ELR (cell line): Measurements from ENCODE around the gene SUPT16H.
"Not testable (repeated sequence)": the region's sequence is repeated elsewhere in the genome, so short reads cannot be mapped to it uniquely, and the experiment has no call there.

Experiments
- DNase-seq: peaks from one replicate; pipeline ENCODE4 v3.0.0-alpha.2; 2015; ENCODE audit warnings: low read depth

Gene SUPT16H

DNA sequence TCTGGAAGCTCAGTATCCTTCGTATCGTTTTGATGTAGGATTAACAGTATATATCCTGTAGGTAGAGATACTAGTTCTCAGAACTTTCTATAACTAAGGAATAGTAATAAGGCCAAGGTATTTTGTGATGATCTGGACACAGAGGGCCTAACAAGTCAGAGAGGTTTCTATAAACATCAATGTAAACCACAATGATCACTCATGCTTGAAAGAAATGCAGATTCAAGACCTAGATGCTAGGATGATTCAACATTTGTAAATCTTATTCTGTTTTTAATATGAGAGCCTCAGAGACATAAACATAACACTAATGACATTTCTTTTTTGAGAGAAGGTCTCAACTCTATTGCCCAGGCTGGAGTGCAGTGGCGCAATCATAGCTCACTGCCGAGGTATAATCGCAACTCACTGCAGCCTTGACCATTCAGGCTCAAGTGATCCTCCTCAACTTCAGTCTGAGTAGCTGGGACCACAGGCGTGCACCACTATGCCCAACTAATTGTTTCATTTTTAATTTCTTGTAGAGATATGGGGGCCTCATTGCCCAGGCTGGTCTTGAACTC, 16.2 kb downstream of the SUPT16H start:
- peak; percentile 25 for DNase-seq

- no peak for DNase-seq
Measured at GRCh38 chr14:21356511-21356910, 27.3 kb downstream of the SUPT16H start.

DNA sequence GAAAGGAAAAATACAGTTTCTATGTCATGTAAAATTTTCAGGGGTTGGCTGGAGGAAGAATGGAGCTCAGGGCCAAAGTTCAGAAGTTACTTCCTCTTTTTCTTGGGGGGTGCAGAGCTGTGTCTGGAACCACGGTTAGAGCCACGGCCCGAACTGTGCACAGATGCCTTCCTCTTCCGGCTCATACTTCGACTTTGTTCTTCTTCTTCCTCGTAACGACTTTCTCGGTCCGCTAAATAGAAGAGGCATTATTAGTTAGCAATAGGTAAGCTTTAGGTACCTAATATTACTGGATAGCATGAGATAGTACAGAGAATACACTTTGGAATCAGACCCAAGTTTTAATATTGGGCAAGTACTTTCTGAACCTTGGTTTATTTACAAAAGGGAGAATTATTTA, 31.2 kb downstream of the SUPT16H start:
- no peak for DNase-seq

GRCh38 chr14:21350539-21350938, 33.3 kb downstream of the SUPT16H start:
- no peak for DNase-seq

DNA sequence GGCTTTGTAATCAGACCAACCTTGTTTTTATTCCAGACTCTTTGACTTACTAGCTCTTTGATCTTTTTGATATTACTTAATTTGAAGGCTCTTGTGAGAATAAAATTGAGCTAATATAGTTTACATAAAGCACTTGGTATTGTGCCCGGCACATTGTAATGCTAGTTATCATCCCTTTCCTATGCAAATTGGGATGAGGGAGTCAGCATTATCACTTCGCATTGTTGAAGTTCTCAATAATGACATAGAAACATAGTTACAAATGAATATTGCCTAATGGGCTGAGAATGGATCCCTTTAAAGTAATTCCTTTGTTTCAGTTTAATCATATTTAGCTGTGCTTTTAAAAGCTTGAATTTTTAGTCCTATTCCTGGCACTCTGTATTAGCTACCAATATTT, 36.6 kb downstream of the SUPT16H start:
- DNase-seq: no peak

- DNase-seq: peak; percentile 28
Measured at GRCh38 chr14:21346532-21347135, 37.2 kb downstream of the SUPT16H start.

- peak; percentile 27 for DNase-seq
Measured at GRCh38 chr14:21343035-21343794, 40.6 kb downstream of the SUPT16H start.

DNA sequence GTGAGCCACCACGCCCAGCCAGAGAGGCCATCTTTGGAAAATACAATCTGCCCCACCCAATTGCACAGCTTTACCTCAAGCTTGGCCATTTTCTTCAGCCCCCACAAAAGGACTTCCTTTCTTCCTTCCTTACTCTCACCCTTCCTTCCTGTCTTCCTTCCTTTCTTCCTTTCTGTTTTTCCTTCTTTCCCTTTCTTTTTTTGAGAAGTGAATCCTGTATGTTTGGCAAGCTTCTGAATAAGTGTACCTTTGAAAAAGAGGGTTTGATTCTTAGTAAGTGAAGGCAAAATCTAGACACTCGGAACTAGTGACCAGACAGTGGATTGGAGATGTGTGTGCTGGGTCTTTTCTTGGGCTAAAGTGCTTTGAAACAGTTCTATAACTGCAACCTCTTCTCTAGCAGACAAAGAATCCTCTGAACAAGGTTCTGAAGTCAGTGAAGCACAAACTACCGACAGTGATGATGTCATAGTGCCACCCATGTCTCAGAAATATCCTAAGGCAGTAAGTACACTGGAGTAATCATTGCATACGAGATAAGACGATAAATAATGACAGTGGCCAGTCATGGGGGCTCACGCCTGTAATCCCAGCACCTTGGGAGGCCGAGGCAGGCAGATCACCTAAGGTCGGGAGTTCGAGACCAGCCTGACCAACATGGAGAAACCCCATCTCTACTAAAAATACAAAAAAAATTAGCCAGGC, 49.5 kb downstream of the SUPT16H start:
- DNase-seq: no peak

- no peak for DNase-seq
Measured at GRCh38 chr14:21332950-21333349, 50.9 kb downstream of the SUPT16H start.

GRCh38 chr14:21326972-21327371, 56.8 kb downstream of the SUPT16H start:
- no peak for DNase-seq

DNA sequence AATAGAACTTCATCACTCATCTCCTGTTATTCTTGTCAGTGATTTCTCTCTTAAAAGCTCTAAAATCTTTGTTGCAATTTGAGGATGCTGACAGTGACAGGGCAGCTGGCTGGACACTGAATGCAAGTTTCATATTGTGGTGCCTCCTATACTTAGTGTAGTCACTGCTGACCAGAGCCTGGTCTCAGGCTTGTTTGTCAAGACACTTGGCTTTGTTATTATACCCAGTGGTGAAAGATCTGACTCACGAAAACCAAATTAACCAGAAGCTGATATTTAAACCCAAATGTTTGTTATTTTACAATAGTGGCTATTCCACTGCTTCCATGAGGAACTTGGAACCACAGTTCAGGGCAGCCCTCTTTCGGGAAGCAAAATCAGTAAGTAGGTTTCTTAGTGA, 61.1 kb downstream of the SUPT16H start:
- DNase-seq: peak; percentile 4

- no peak for DNase-seq
Measured at GRCh38 chr14:21320913-21321312, 62.9 kb downstream of the SUPT16H start.

DNA sequence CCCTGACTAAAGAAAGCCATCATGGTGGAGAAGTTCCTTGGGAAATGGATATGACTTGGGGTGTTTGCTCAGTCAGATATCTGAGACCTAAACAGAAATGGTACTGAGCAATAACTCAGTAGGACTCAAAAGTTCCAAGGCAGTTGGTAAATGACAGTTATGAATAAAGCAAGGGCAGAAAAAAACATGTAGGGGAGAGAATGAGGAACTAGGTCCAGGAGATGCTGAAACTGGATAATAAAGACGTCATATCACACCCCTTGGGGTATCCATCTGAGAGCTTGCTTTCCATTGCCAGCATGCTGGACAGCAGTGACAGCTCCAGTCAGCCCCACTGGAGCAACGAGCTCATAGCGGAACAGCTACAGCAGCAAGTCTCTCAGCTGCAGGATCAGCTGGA, 66.4 kb downstream of the SUPT16H start:
- DNase-seq: no peak

DNA sequence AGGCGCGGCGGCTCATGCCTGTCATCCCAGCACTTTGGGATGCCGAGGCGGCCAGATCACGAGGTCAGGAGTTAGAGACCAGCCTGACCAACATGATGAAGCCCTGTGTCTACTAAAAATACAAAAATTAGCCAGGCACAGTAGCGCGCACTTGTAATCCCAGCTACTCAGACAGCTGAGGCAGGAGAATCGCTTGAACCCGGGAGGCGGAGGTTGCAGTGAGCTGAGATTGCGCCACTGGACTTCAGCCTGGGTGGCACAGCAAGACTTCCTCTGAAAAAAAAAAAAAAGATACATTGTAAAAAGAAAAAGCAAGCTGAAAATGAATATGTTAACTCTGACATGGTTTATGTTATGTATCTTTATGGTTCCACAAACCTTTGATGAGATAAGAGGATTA, 70.3 kb downstream of the SUPT16H start:
- DNase-seq: no peak

GRCh38 chr14:21311614-21312013, 72.2 kb downstream of the SUPT16H start:
- no peak for DNase-seq

DNA sequence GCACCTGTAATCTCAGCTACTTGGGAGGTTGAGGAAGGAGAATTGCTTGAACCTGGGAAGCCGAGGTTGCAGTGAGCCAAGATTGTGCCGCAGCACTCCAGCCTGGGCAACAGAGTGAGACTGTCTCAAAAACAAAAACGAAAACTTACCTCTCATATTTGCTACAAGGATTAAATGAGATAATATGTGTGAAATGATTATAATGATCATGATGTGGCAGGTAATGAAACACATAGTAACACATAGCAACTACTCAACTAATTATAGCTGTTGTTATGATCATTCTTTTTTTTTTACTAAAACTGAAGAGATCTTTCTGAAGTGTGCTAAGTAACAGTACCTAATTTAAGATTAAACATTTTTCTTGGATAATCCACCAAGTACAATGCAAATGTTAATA, 73.9 kb downstream of the SUPT16H start:
- DNase-seq: no peak

DNA sequence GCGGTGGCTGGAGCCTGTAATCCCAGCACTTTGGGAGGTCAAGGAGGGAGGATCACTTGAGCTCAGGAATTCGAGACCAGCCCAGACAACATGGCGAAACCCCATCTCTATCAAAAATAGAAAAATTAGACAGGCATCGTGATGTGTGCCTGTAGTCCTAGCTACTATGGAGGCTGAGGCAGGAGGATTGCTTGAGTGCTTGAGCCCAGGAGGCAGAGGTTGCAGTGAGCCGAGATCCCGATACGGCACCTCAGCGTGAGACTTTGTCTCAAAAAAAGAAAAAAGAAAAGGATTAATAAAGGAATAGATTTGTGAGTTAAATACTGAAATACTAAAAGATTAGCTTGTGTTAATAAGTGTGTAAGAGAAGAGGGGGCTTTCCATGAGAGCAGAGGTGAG, 74.6 kb downstream of the SUPT16H start:
- DNase-seq: no peak

DNA sequence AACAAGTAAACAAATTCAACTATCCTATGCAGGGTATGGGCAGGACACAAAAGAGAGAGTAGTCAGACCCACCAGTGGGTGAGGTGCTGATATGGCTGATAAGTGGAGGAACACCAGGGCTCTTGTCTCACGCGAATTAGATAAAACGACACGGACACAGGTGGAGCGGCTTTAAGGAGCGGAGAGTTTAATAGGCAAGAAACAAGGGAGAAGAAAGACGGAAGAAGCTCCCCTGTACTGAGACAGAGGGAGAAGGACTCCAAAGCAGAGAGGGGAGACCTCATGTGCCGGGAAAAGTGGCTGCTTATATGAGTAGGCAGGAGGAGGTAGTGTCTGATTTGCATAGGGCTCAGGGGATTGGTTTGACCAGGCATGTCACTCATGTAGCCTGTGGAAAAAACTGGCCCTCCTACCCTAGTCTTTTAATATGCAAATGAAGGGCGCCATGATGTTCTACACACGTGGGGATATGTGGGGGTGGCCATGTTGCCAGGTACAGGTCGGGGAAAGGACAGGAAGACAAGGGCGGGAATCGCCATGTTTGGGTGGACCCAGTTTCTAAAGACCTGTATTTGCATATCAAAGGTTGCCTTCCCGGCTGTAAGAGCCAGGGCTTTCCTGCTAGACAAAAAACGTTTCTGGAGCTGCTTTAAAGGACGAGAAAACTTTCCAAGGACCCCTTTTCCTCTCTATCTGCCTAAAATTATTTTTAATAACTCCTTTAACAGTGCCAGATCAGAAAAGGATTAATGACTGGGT, 75.2 kb downstream of the SUPT16H start:
- DNase-seq: peak; percentile 72

- no peak for DNase-seq
Measured at GRCh38 chr14:21308132-21308478, 75.7 kb downstream of the SUPT16H start.

- no peak for DNase-seq
Measured at GRCh38 chr14:21307637-21308036, 76.2 kb downstream of the SUPT16H start.

GRCh38 chr14:21302836-21303140, 81.0 kb downstream of the SUPT16H start:
- not testable (repeated sequence) for DNase-seq

DNA sequence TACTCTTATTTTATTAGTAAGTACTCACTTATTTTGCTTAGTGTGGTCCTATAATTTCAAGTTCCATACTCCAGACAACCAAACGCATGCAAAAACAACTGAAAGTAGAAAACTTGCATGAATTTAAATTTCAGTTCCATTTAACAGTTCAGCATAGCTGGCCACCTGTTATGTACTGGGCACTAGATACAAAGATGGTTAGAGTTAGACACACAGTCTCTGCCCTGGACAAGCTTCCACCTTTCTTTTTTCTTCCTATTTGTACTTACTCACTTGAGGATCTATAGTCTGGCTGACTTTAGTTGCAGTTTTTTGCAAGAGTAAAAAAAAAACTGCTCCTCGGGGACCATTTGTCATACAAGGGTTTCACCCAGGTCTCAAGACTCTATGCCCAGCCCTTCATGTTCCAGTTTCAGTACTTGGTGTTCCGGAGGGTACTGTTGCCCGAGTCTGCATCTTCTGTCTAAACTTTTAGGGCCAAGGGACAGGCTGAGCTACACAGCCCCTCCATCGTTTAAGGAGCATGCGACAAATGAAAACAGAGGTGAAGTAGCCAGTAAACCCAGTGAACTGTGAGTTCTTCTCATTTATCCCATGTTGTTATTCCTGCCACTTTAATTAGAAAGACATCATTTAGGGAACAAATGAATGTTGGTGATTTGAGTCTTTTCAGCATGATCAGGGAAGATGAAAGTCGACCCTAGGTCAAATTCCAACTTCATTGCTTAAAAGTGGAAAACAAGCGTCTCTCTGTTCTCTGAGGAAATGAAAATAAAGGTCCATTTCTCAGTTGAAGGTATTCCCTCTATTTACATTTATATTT, 81.6 kb downstream of the SUPT16H start:
- DNase-seq: no peak
